SU-DHL-6 (cell line): ENCODE measurements around the gene NCOA4.

ENCODE experiments used
- H2AFZ ChIP-seq: fragments of 200-600 bp; sonication (generic); 2 replicates; pipeline ENCODE4 v1.6.1; 2014; ENCODE audit warnings: low read depth, mild to moderate bottlenecking, moderate library complexity, mixed read lengths, antibody characterized with exemption, low read length; ENCODE audit not compliant: severe bottlenecking
- H3F3A ChIP-seq: fragments of 200-600 bp; shearing (Covaris generic); 2 replicates; pipeline ENCODE4 v1.6.0; 2016; ENCODE audit warnings: antibody characterized with exemption, mild to moderate bottlenecking; ENCODE audit not compliant: insufficient read depth
- H3K27ac ChIP-seq: fragments of 200-600 bp; sonication (generic); 2 replicates; pipeline ENCODE4 v1.5.1; 2016; ENCODE audit warnings: low read depth, mild to moderate bottlenecking, low read length, moderate library complexity, mixed read lengths
- H3K27me3 ChIP-seq: fragments of 200-600 bp; sonication (generic), shearing (Covaris generic); 2 replicates; pipeline ENCODE4 v1.6.0; 2014; ENCODE audit warnings: mild to moderate bottlenecking, low read length
- H3K36me3 ChIP-seq: fragments of 200-600 bp; sonication (generic); 2 replicates; pipeline ENCODE4 v1.6.1; 2014; ENCODE audit warnings: mild to moderate bottlenecking, low read length, mixed read lengths
- H3K4me2 ChIP-seq: fragments of 300-600, 200-600 bp; shearing (Covaris generic), sonication (generic); 2 replicates; pipeline ENCODE4 v1.6.0; 2014; ENCODE audit warnings: low read length, low read depth, mild to moderate bottlenecking; ENCODE audit not compliant: poor library complexity, severe bottlenecking
- H3K4me3 ChIP-seq: fragments of 200-600 bp; sonication (generic); 2 replicates; pipeline ENCODE4 v1.5.1; 2014; ENCODE audit warnings: antibody characterized with exemption, low read length, mild to moderate bottlenecking, mixed read lengths; ENCODE audit not compliant: insufficient read depth, poor library complexity, severe bottlenecking
- H3K79me2 ChIP-seq: fragments of 200-600 bp; sonication (generic); 2 replicates; pipeline ENCODE4 v1.6.1; 2014; ENCODE audit warnings: mild to moderate bottlenecking, low read length, moderate library complexity; ENCODE audit not compliant: insufficient read depth
- H3K9ac ChIP-seq: fragments of 200-600 bp; sonication (generic); 2 replicates; pipeline ENCODE4 v1.7.0; 2014; ENCODE audit warnings: mild to moderate bottlenecking, low read length
- H3K9me2 ChIP-seq: fragments of 200-600 bp; sonication (generic); replicated peaks from 2 replicates; pipeline ENCODE4 v1.6.1; 2014; ENCODE audit warnings: low read length; ENCODE audit not compliant: insufficient read depth
- H3K9me3 ChIP-seq: fragments of 200-600 bp; sonication (generic); 2 replicates; pipeline ENCODE4 v1.6.1; 2014; ENCODE audit warnings: low read length, mixed read lengths; ENCODE audit not compliant: insufficient read depth
- H4K20me1 ChIP-seq: fragments of 200-600 bp; sonication (generic); 2 replicates; pipeline ENCODE4 v1.6.1; 2014; ENCODE audit warnings: low read depth, mild to moderate bottlenecking, antibody characterized with exemption, low read length, moderate library complexity, mixed read lengths
- CTCF ChIP-seq: fragments of 200-600 bp; sonication (generic); IDR thresholded peaks from one replicate; pipeline ENCODE4 v1.5.1; 2017; ENCODE audit warnings: antibody characterized with exemption, mild to moderate bottlenecking, low read length, moderate library complexity; ENCODE audit not compliant: insufficient read depth, poor library complexity, severe bottlenecking
- EZH2phosphoT487 ChIP-seq: fragments of 200-600 bp; sonication (generic), shearing (Covaris generic); conservative IDR thresholded peaks from 2 replicates; pipeline ENCODE4 v1.6.1; 2018; ENCODE audit warnings: mild to moderate bottlenecking, antibody characterized with exemption, low read length, moderate library complexity, mixed read lengths

Gene NCOA4

DNA sequence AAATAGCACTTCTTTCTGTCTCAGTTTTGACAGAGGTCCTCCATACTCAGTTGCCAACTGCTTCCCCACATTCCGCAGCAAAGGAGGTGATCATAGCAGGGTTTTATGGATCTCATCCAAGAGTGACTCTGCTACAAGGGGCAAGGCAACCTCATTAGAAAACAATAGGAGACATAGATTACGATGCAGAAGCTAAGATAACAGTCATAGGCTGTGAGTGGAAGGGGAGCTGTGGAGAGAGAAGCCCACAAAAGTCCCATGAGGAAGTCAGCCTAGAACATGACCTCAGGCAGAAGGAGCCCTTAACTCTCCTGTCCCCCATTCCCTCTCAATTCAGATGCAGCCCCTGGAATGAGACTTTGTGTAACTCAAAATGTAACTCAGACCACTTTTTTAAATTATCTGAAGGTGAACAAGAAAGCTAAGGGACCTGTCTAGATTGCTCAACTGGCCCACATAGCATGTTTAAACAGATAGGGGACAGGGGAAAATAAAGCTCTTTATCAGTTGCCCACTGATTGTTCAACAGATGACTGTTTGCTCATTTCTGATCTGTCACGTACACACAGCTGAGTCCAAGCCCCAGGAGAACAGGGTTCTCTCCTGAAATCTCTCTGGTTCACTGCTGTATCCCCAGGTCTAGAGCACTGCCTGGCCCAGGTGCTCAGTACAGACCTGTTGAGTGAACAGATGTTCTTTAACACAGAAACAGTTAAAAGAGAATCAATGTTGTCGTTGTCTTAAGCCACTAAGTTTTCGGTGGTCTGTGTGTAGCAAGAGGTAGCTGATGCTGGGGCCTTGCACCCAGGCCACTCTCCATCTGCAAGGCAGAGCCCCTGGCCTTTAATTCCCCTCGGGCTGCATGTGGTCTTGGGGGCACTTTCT, 1.5 kb upstream of the NCOA4 start:
- Histone ChIP-seq H3K4me2 (no peak overlapping the region), H2AFZ (peak overlapping the region; percentile 52), H3K36me3 (no peaks in the 10 kb centered on the region), H3K9ac (no peak overlapping the region), H3F3A (peaks cover 10% of the 10 kb centered on the region; the same call in 1 of the 2 replicates), H3K4me3 (no peak overlapping the region), H4K20me1 (peaks cover 17% of the 10 kb centered on the region), H3K27me3 (no peaks in the 10 kb centered on the region), H3K79me2 (peaks cover 34% of the 10 kb centered on the region), H3K9me3 (no peaks in the 10 kb centered on the region), H3K27ac (no peak overlapping the region), H3K9me2 (no peaks in the 10 kb centered on the region)
- no peak for TF ChIP-seq CTCF
- TF ChIP-seq EZH2phosphoT487: no peak

DNA sequence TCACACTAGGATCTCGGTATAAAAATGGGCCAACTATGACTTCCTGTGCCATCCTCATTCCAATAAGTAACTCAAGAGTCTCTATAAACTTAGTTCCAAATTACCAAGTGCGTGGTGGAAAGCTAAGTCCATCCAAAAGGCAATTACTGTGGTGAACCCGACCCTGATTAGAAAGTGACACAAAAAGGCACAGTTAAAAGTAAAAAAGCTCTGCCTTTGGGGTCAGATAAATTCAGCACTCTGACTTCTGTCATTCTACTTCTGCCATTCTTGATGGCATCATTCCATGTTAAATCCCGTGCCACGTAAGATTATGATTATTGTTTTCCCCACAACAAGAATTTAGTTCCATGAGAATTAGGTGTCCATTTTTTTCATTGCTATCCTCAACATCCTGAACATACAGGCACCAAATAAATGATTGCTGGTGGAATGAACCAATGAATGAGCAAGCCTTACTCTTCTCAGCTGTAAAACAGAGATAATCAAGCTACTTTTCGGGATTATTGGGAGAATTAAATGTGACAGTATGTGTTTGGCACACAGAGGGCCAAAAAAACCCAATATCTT, 877 bp downstream of the NCOA4 start:
- H3F3A ChIP-seq: peaks cover 10% of the 10 kb centered on the region; the same call in 1 of the 2 replicates
- peaks cover 36% of the 10 kb centered on the region for H4K20me1 ChIP-seq
- H3K9me3 ChIP-seq: no peaks in the 10 kb centered on the region
- TF ChIP-seq CTCF (no peak), EZH2phosphoT487 (no peak)
- peak overlapping the region; percentile 80 for H3K4me3 ChIP-seq
- H3K27me3 ChIP-seq: no peaks in the 10 kb centered on the region
- peak overlapping the region; percentile 30; the same call in 1 of the 2 replicates for H3K27ac ChIP-seq
- H2AFZ ChIP-seq: no peak overlapping the region
- no peaks in the 10 kb centered on the region for H3K36me3 ChIP-seq
- H3K4me2 ChIP-seq: peak overlapping the region; percentile 86
- no peaks in the 10 kb centered on the region for H3K9me2 ChIP-seq
- peaks cover 57% of the 10 kb centered on the region for H3K79me2 ChIP-seq
- peak overlapping the region; percentile 82 for H3K9ac ChIP-seq

- peak overlapping the region; percentile 30; the same call in 1 of the 2 replicates for H3K27ac ChIP-seq
- TF ChIP-seq CTCF (peak; percentile 68), EZH2phosphoT487 (no peak)
- no peaks in the 10 kb centered on the region for H3K27me3 ChIP-seq
- peak overlapping the region; percentile 86 for H3K4me2 ChIP-seq
- H3K79me2 ChIP-seq: peaks cover 65% of the 10 kb centered on the region
- H3K9me2 ChIP-seq: no peaks in the 10 kb centered on the region
- H3F3A ChIP-seq: peaks cover 10% of the 10 kb centered on the region; the same call in 1 of the 2 replicates
- no peaks in the 10 kb centered on the region for H3K36me3 ChIP-seq
- H2AFZ ChIP-seq: no peak overlapping the region
- H3K9me3 ChIP-seq: no peaks in the 10 kb centered on the region
- peaks cover 44% of the 10 kb centered on the region for H4K20me1 ChIP-seq
- peak overlapping the region; percentile 80 for H3K4me3 ChIP-seq
- H3K9ac ChIP-seq: peak overlapping the region; percentile 82
These were observed 1.6 kb downstream of the NCOA4 start for GRCh38 chr10:46028584-46029460.
